ENCODE data around the gene ZNF296.

The ZNF296 gene

DNA sequence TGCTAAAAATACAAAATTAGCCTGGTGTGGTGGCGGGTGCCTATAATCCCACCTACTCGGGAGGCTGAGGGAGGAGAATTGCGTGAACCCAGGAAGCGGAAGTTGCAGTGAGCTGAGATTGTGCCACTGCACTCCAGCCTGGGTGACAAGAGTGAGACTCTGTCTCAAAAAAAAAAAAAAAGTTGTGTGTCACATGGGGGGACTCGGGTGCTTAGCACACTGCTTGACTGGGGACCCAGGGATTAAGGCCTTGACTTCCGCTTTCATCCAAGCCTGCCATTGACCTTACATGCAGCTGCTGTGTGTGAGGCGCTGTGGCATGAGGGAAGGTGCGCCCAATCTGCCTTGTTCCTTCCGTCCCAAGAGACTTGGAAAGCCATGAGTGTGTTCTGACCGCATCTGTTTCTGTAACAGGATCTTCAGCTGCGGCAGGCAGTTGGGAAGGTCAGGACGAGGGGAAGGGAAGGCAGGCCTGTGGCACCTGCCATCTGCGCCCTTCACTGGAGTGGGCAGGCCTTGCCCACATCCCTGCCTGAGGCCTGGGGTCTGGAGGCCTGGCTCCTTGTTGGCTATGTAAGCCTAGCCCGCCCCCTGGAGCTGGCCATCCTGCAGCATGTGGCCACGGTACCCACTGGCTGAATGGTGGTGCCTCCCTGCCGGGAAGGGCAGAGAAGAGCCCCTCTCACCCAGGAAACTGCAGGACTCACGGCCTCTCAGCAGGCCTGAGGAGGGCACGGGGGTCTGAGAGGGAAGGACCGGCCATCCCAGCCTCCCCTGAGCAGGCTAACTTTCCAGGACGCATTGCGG lies 39.7 kb upstream of the ZNF296 start:
- H3K27ac ChIP-seq = no peak overlapping the region
- DNase-seq = no peak
- peaks cover 0 to 32% (median 1%) of the 10 kb centered on the region in 4 donors for H3K4me1 ChIP-seq

GRCh38 chr19:45114116-45114515 lies 37.8 kb upstream of the ZNF296 start:
- intact Hi-C loops (cut with DNase I; ENCODE audit: low total_unique reads) = no loop called here
- Histone ChIP-seq H3K4me1 (peaks cover 0 to 30% (median 1%) of the 10 kb centered on the region in 4 donors), H3K9me3 (no peaks in the 10 kb centered on the region), H3K4me3 (no peak overlapping the region), H3K27ac (no peak overlapping the region), H3K27me3 (no peaks in the 10 kb centered on the region), H3K36me3 (no peaks in the 10 kb centered on the region)
- no peak for TF ChIP-seq CTCF (IDR thresholded peaks at IDR 0.05)
- DNase-seq = no peak

More for the DNA sequence above, 39.7 kb upstream of the ZNF296 start:
- no peaks in the 10 kb centered on the region for H3K9me3 ChIP-seq
- no peak for TF ChIP-seq CTCF (IDR thresholded peaks at IDR 0.05)
- no peaks in the 10 kb centered on the region for H3K27me3 ChIP-seq
- no peaks in the 10 kb centered on the region for H3K36me3 ChIP-seq
- intact Hi-C loops (cut with DNase I; ENCODE audit: low total_unique reads) = no loop called here
- H3K4me3 ChIP-seq = no peak overlapping the region

DNA sequence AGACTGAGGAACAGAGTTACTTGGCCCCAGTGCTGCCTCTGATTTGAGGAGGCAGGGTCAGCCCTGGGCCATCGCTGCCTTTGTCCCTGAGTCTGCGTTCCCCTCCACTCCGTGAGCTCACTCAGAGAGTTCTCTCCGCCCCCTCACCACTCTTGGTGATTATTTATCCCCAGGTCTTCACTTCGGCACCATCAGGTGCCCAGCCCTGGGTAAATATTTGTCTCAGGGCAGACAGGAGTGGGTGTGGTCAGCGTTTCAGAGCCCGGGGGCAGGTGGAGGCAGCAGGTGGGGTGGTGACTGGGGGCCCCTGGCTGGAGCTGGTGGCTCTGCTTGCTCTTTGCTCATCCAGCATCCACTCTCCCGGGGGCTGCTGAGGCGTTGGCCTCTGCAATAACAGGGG lies 37.4 kb upstream of the ZNF296 start:
- Histone ChIP-seq H3K36me3 (no peaks in the 10 kb centered on the region), H3K9me3 (no peaks in the 10 kb centered on the region), H3K27ac (no peak overlapping the region), H3K4me3 (no peak overlapping the region), H3K27me3 (no peaks in the 10 kb centered on the region), H3K4me1 (peaks cover 0 to 29% (median 1%) of the 10 kb centered on the region in 4 donors)
- TF ChIP-seq CTCF (IDR thresholded peaks at IDR 0.05) = no peak
- intact Hi-C loops (cut with DNase I; ENCODE audit: low total_unique reads) = no loop called here
- no peak for DNase-seq

DNA sequence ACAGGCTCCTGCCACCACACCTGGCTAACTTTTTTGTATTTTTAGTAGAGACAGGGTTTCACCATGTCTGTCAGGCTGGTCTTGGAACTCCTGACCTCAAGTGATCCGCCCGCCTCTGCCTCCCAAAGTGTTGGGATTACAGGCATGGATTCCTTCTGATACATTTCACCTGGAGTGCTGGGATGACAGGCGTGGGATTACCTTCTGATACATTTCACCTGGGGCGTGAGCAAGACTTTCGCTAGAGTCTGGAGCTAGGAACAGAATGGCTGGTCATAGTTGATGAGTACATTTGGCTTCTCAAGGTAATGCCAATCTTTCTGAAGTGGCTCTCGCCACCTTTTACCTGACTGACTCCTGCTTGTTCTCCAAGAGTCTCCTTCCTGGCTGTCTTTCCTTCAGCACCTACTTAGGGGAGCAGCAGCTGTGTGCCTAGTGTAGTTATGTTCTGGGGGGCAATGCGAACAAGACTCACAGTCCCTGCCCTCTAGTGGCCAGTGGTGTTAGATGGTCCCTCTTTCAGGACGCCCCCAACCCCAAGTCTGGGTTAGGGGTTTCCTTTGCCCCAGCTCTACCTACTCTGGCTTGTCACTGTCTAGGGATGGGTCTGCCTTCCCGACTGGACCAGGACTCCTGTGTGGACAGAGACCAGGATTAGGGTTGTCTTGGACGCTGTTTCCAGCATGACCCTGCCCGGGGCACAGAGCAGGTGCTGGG lies 36.0 kb upstream of the ZNF296 start:
- H3K4me3 ChIP-seq = no peak overlapping the region
- DNase-seq = no peak
- H3K36me3 ChIP-seq = no peaks in the 10 kb centered on the region
- no peaks in the 10 kb centered on the region for H3K9me3 ChIP-seq
- no peak for TF ChIP-seq CTCF (IDR thresholded peaks at IDR 0.05)
- H3K27me3 ChIP-seq = no peaks in the 10 kb centered on the region
- intact Hi-C loops (cut with DNase I; ENCODE audit: low total_unique reads) = no loop called here
- H3K27ac ChIP-seq = no peak overlapping the region
- H3K4me1 ChIP-seq = peaks cover 0 to 15% (median 0%) of the 10 kb centered on the region in 4 donors

DNA sequence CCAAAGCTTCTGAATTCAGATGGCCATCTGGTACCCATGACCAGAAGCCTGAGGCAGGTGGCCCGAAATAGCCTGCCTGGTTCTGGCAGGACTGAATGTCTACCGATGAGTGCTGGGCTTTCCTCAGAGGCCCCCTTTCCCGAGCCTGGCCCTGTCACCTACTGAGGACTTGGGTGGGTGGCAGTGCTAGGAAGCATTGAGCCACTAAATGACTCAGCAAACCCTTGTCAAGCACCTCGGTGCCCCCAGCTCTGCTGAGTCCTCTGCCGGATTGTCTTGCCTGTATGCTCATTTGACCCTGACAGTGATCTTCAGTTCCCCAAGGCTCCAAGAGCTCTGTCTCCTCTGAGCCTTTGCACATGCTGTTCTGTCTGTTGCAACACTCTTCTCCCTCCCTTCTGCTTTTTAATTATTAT lies 34.6 kb upstream of the ZNF296 start:
- Histone ChIP-seq H3K9me3 (no peaks in the 10 kb centered on the region), H3K27ac (no peak overlapping the region), H3K27me3 (no peaks in the 10 kb centered on the region), H3K36me3 (no peaks in the 10 kb centered on the region), H3K4me3 (no peak overlapping the region), H3K4me1 (peaks cover 0 to 3% (median 0%) of the 10 kb centered on the region in 4 donors)
- intact Hi-C loops (cut with DNase I; ENCODE audit: low total_unique reads) = no loop called here
- DNase-seq = no peak
- TF ChIP-seq CTCF (IDR thresholded peaks at IDR 0.05) = no peak
